ACHN (cell line): Measurements from ENCODE around the gene ANKMY1.

Experiments
- DNase-seq: peaks from one replicate; pipeline ENCODE4 v3.0.0-alpha.2; 2015
- in situ Hi-C: cut with HindIII; loops from 2 replicates; pipeline ENCODE4 v1.10.0; 2017; ENCODE audit warnings: low sequenced_read_pairs, low pct_ligation_motif_present, low pct_unique_long_range_greater_than_20kb

Gene ANKMY1

GRCh38 chr2:240557808-240558207 is at the start of gene ANKMY1:
ANKMY1 (minus strand) TSS chr2:240557988; CDS start chr2:240557335, 653 bp downstream.
- peak; percentile 74 for DNase-seq
- in situ Hi-C loops: no loop called here

GRCh38 chr2:240605867-240606743 is 48.3 kb upstream of the ANKMY1 start:
- DNase-seq: no peak
- in situ Hi-C loops: no loop called here

- no peak for DNase-seq
- in situ Hi-C loops: no loop called here
These were observed 47.3 kb upstream of the ANKMY1 start for GRCh38 chr2:240604939-240605716.

GRCh38 chr2:240604291-240604938 is 46.6 kb upstream of the ANKMY1 start:
- DNase-seq: peak; percentile 92
- in situ Hi-C loops: no loop called here

- DNase-seq: no peak
- in situ Hi-C loops: no loop called here
These were observed 46.1 kb upstream of the ANKMY1 start for GRCh38 chr2:240603846-240604245.

- no peak for DNase-seq
- in situ Hi-C loops: no loop called here
These were observed 45.5 kb upstream of the ANKMY1 start for GRCh38 chr2:240603081-240603835.

GRCh38 chr2:240602266-240603050 is 44.7 kb upstream of the ANKMY1 start:
- no peak for DNase-seq
- in situ Hi-C loops: no loop called here

GRCh38 chr2:240601831-240602160 is 44.0 kb upstream of the ANKMY1 start:
- DNase-seq: no peak
- in situ Hi-C loops: no loop called here

- in situ Hi-C loops: no loop called here
- DNase-seq: no peak
These were observed 43.5 kb upstream of the ANKMY1 start for GRCh38 chr2:240601061-240601830.

- no peak for DNase-seq
- in situ Hi-C loops: no loop called here
These were observed 42.7 kb upstream of the ANKMY1 start for GRCh38 chr2:240600451-240600961.

- DNase-seq: no peak
- in situ Hi-C loops: no loop called here
These were observed 41.4 kb upstream of the ANKMY1 start for GRCh38 chr2:240599141-240599583.

GRCh38 chr2:240598311-240598911 is 40.6 kb upstream of the ANKMY1 start:
- in situ Hi-C loops: no loop called here
- no peak for DNase-seq

- no peak for DNase-seq
- in situ Hi-C loops: no loop called here
These were observed 39.8 kb upstream of the ANKMY1 start for GRCh38 chr2:240597419-240598181.

- no peak for DNase-seq
- in situ Hi-C loops: no loop called here
These were observed 39.2 kb upstream of the ANKMY1 start for GRCh38 chr2:240597054-240597418.

GRCh38 chr2:240596491-240596931 is 38.7 kb upstream of the ANKMY1 start:
- in situ Hi-C loops: no loop called here
- DNase-seq: no peak

- in situ Hi-C loops: no loop called here
- DNase-seq: no peak
These were observed 38.3 kb upstream of the ANKMY1 start for GRCh38 chr2:240596080-240596460.
